ENCODE measurements around the gene CAPZB.

- TF ChIP-seq EZH2 (optimal IDR thresholded peaks at IDR 0.05; ENCODE audit: low read depth, low read length) (no peak), CTCF (IDR thresholded peaks at IDR 0.05; ENCODE audit: low read length) (no peak)
Measured at GRCh38 chr1:19371226-19372135, 113.9 kb downstream of the CAPZB start.
